Transverse colon (tissue), 3 donors: Measurements from ENCODE around the gene CCDC69.

Experiments
- CTCF ChIP-seq, 5 experiments: fragments of 200-600 bp in 3 of 5; fragments of 450-650 bp in 2 of 5; sonication (generic) in 3 of 5; IDR thresholded peaks; 1 replicate in 2 of 5; 2 replicates in 3 of 5; pipeline ENCODE4 v1.5.1; 2016 to 2017; ENCODE audit warnings: antibody characterized with exemption in 5 of 5, inconsistent platforms in 3 of 5, mild to moderate bottlenecking in 2 of 5, moderate library complexity in 1 of 5
- EP300 ChIP-seq: sonication (generic); formaldehyde crosslinking; IDR thresholded peaks from one replicate; pipeline ENCODE4 v1.6.1; 2017; ENCODE audit warnings: antibody characterized with exemption, low read depth
- POLR2A ChIP-seq: fragments of 450-650 bp; IDR thresholded peaks from one replicate; pipeline ENCODE4 v1.6.1; 2016; ENCODE audit warnings: antibody characterized with exemption, mild to moderate bottlenecking, moderate library complexity

GRCh38 chr5:151227918-151228447 lies 4.1 kb upstream of the CCDC69 start:
- TF ChIP-seq POLR2A: no peak
- no peak for TF ChIP-seq CTCF (IDR thresholded peaks at IDR 0.05)
- TF ChIP-seq EP300: no peak
